H4 (cell line): ENCODE measurements around the gene IMMT. TPM values are rescaled to one million over a fixed set of nuclear protein-coding genes. Genes with fewer than 3 reads are reported as not detected.

Experiments used
- total RNA-seq: library from RNA; depleted of rRNA; stranded (reverse); fragments of >200 nt; shearing (Covaris generic); gene quantifications from 2 replicates; pipeline ENCODE4 v1.2.3, GENCODE V29; 2014; rRNA removed

Gene IMMT
- total RNA-seq, 1 experiment from 2014 or later, result 77.3 TPM

Other genes with a start within 250 kb of the IMMT start
- 15.3 and 18.9 TPM in 2 replicates for gene POLR1A, start 89.6 kb downstream of the IMMT start, total RNA-seq
- 49.5 and 56.0 TPM in 2 replicates for gene PTCD3, start 89.2 kb downstream of the IMMT start, total RNA-seq
- 86.1 and 92.3 TPM in 2 replicates for gene MRPL35, start 4.0 kb upstream of the IMMT start, total RNA-seq
- 1.6 and 1.8 TPM in 2 replicates for gene REEP1, start 142.2 kb upstream of the IMMT start, total RNA-seq
- 8.3 and 10.8 TPM in 2 replicates for gene KDM3A, start 245.9 kb upstream of the IMMT start, total RNA-seq